Stimulated activated CD8-positive, alpha-beta memory T cell treated with anti-CD3 and anti-CD28 coated beads, Interleukin-12 subunit alpha, Interleukin-12 subunit beta, amount 100 ng/mL, for 24 hours (primary cell): ENCODE measurements around the gene SKAP1.
"Not testable (repeated sequence)": the region's sequence is repeated elsewhere in the genome, so short reads cannot be mapped to it uniquely, and the experiment has no call there.

ENCODE experiments used
- DNase-seq: peaks from one replicate; pipeline ENCODE4 v3.0.0-alpha.2; 2020; ENCODE audit errors: extremely low read depth

Gene SKAP1

GRCh38 chr17:48445248-48445620 is 15.2 kb upstream of the SKAP1 start:
- DNase-seq = no peak

GRCh38 chr17:48444516-48445247 is 14.7 kb upstream of the SKAP1 start:
- no peak for DNase-seq

- no peak for DNase-seq
These were observed 13.7 kb upstream of the SKAP1 start for GRCh38 chr17:48443712-48444111.

- no peak for DNase-seq
These were observed 12.8 kb upstream of the SKAP1 start for GRCh38 chr17:48442819-48443218.

GRCh38 chr17:48441862-48442261 is 11.8 kb upstream of the SKAP1 start:
- DNase-seq = no peak

- no peak for DNase-seq
These were observed 11.3 kb upstream of the SKAP1 start for GRCh38 chr17:48441231-48441711.

GRCh38 chr17:48440669-48441068 is 10.7 kb upstream of the SKAP1 start:
- no peak for DNase-seq

GRCh38 chr17:48439875-48440505 is 10.0 kb upstream of the SKAP1 start:
- no peak for DNase-seq

- DNase-seq = no peak
These were observed 9.3 kb upstream of the SKAP1 start for GRCh38 chr17:48439110-48439850.

- no peak for DNase-seq
These were observed 8.6 kb upstream of the SKAP1 start for GRCh38 chr17:48438516-48439061.

- DNase-seq = no peak
These were observed 3.9 kb upstream of the SKAP1 start for GRCh38 chr17:48433896-48434295.

GRCh38 chr17:48432820-48433775 is 3.1 kb upstream of the SKAP1 start:
- DNase-seq = no peak

- DNase-seq = no peak
These were observed 858 bp downstream of the SKAP1 start for GRCh38 chr17:48429156-48429555.

- peak; percentile 44 for DNase-seq
These were observed 2.4 kb downstream of the SKAP1 start for GRCh38 chr17:48427598-48427997.

- no peak for DNase-seq
These were observed 3.1 kb downstream of the SKAP1 start for GRCh38 chr17:48426761-48427500.

- DNase-seq = no peak
These were observed 3.9 kb downstream of the SKAP1 start for GRCh38 chr17:48426019-48426665.

GRCh38 chr17:48422060-48422459 is 8.0 kb downstream of the SKAP1 start:
- DNase-seq = not testable (repeated sequence)

- no peak for DNase-seq
These were observed 9.2 kb downstream of the SKAP1 start for GRCh38 chr17:48420823-48421222.

- no peak for DNase-seq
These were observed 13.0 kb downstream of the SKAP1 start for GRCh38 chr17:48416971-48417370.
